ENCODE data around the gene PRSS1. TPM values are rescaled to one million over a fixed set of nuclear protein-coding genes. Genes with fewer than 3 reads are reported as not detected.

The PRSS1 gene
- total RNA-seq, 4 donors from 2014 or later: 1.0 TPM; not detected in 3

DNA sequence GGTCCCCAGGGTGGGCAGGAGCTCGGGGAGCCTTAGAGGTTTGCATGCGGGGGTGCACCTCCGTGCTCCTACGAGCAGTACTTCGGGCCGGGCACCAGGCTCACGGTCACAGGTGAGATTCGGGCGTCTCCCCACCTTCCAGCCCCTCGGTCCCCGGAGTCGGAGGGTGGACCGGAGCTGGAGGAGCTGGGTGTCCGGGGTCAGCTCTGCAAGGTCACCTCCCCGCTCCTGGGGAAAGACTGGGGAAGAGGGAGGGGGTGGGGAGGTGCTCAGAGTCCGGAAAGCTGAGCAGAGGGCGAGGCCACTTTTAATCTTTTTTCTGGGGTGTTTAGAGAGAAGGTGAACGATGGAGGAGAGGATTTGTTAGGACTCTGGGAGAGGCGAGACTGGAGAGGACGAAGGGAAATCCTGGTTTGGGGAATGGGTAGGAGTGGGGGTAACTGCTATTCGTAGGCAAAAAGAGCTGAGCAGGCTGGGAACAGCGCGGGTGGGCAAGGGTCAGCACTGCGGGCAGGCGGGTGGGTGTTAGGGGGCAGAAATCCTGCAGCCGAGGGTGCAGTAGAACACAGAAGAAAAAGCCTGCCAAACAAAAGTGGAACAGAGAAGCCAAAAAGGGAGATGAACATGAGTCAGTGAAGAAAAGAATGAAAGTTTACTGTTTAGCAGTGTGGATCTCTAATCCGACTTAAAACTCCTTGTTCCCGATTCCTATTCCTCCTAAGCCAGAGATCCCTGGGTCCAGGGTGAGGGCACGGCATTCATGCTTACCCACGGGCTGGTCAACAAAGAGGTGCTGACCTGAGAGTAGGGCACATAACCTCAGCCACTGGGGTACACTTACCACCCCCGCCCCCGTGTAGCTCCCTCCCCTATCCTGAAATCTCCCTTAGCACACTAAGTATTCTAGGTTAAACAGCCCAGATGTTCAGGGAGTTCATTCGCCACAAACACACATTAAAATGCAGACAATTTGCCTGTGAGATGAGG, 48.4 kb downstream of the PRSS1 start:
- DNase-seq: no peak
- peak overlapping the region; percentile 18 to 31 for H3K4me3 ChIP-seq
- peaks cover 0 to 10% of the 10 kb centered on the region in 2 donors for H3K27me3 ChIP-seq
- H3K9me3 ChIP-seq: no peaks in the 10 kb centered on the region
- peak overlapping the region in 1 of 2 donors; percentile 11 for H3K27ac ChIP-seq
- TF ChIP-seq, protein P1, sequence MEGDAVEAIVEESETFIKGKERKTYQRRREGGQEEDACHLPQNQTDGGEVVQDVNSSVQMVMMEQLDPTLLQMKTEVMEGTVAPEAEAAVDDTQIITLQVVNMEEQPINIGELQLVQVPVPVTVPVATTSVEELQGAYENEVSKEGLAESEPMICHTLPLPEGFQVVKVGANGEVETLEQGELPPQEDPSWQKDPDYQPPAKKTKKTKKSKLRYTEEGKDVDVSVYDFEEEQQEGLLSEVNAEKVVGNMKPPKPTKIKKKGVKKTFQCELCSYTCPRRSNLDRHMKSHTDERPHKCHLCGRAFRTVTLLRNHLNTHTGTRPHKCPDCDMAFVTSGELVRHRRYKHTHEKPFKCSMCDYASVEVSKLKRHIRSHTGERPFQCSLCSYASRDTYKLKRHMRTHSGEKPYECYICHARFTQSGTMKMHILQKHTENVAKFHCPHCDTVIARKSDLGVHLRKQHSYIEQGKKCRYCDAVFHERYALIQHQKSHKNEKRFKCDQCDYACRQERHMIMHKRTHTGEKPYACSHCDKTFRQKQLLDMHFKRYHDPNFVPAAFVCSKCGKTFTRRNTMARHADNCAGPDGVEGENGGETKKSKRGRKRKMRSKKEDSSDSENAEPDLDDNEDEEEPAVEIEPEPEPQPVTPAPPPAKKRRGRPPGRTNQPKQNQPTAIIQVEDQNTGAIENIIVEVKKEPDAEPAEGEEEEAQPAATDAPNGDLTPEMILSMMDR (IDR thresholded peaks at IDR 0.05): no peak
- TF ChIP-seq POLR2A (IDR thresholded peaks at IDR 0.05): no peak
- no peaks in the 10 kb centered on the region for H3K36me3 ChIP-seq
- intact Hi-C loops (cut with DNase I; ENCODE audit: low total_unique reads): no loop called here
- H3K4me1 ChIP-seq: peaks cover 0 to 15% of the 10 kb centered on the region in 2 donors

DNA sequence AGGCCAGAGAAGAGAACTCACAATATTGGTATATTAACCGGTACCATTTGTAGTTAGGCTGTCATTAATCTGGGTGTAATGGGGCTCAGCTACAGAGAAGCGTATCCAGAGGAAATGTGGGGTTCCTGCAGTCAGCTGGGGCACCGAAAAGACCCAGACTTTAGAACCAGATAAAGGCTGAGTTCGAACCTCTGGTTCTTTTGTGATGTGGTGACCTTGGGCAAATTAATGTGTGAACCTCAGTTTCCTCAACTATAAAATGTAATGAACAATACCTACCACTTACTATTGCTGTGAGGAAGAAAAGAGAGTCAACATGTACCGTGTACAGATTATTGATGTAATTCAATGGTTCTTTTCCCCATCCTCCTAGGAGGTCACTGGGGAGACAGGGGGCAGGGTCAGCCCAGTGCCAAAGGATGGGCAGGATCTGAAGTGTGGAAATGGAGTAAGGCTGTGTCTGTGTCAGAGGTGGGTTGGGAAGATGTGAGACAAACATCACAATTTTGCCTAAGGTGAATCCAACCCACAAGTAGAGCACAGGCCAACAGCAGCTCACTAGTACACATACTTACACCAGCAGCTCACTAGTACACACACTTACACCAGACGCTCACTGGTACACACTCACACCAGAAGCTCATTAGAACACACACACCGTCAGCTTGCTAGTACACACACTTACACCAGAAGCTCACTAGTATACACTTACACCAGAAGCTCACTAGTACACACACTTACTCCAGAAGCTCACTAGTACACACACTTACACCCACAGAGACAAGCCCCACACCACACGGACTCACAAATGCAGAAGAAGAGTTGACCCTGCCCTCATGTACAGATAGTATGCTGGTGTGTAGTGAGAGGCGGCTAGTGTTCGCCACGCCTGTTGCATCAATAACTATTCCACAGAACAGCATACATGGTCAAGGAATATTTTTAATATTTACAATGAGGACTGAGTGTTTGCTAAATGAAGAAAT, 49.5 kb downstream of the PRSS1 start:
- DNase-seq: no peak
- Histone ChIP-seq H3K9me3 (no peaks in the 10 kb centered on the region), H3K4me3 (no peak overlapping the region), H3K27me3 (peaks cover 0 to 10% of the 10 kb centered on the region in 2 donors), H3K27ac (no peak overlapping the region), H3K36me3 (no peaks in the 10 kb centered on the region), H3K4me1 (peaks cover 0 to 15% of the 10 kb centered on the region in 2 donors)
- intact Hi-C loops (cut with DNase I; ENCODE audit: low total_unique reads): no loop called here
- TF ChIP-seq POLR2A (IDR thresholded peaks at IDR 0.05): no peak
- TF ChIP-seq, protein P1 (IDR thresholded peaks at IDR 0.05): no peak

DNA sequence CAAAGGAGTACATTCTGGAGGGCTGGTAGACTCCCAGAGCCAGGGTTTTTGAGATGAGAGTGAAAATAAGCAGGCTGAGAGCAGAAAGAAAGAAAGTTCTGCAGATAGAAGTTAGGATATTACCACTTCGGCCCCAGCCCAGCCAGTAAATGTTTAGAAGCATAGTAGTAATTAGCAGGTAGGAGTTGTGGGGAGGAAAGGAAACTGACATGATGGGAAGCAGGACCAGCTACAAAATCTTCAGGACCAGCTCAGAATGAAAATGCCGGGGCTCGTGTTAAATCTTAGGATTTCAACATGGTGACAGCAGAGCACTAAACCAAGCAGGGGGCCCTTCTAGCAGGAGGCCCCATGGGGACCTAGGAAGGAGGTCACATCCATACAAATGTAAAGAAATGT, 50.2 kb downstream of the PRSS1 start:
- no peak overlapping the region for H3K27ac ChIP-seq
- intact Hi-C loops (cut with DNase I; ENCODE audit: low total_unique reads): no loop called here
- H3K36me3 ChIP-seq: no peaks in the 10 kb centered on the region
- H3K4me1 ChIP-seq: peaks cover 0 to 15% of the 10 kb centered on the region in 2 donors
- H3K9me3 ChIP-seq: no peaks in the 10 kb centered on the region
- peaks cover 0 to 10% of the 10 kb centered on the region in 2 donors for H3K27me3 ChIP-seq
- no peak overlapping the region for H3K4me3 ChIP-seq
- TF ChIP-seq POLR2A (IDR thresholded peaks at IDR 0.05): no peak
- TF ChIP-seq, protein P1 (IDR thresholded peaks at IDR 0.05): no peak
- DNase-seq: no peak

DNA sequence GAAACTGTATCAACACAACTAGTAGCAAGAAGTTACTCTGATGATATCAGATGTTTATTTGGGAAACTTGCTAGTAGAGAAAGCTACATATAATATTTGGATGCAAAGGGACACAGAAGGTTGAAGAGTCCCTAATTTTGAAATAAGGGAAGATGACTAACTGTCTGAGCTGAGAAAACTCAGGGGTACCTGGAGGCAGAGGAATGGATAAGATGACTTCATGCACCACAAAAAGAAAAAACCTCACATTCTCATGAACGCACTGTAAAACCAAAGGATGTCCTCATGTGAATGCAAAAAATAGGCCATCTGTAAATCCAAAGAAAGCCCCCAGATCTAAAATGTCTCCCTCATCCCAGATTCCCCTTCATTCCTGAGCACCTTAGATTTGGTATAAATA, 50.8 kb downstream of the PRSS1 start:
- no peaks in the 10 kb centered on the region for H3K9me3 ChIP-seq
- intact Hi-C loops (cut with DNase I; ENCODE audit: low total_unique reads): no loop called here
- H3K27ac ChIP-seq: no peak overlapping the region
- no peak overlapping the region for H3K4me3 ChIP-seq
- peaks cover 0 to 15% of the 10 kb centered on the region in 2 donors for H3K4me1 ChIP-seq
- H3K36me3 ChIP-seq: no peaks in the 10 kb centered on the region
- DNase-seq: no peak
- peaks cover 0 to 10% of the 10 kb centered on the region in 2 donors for H3K27me3 ChIP-seq
- no peak for TF ChIP-seq POLR2A (IDR thresholded peaks at IDR 0.05)
- TF ChIP-seq, protein P1 (IDR thresholded peaks at IDR 0.05): no peak

Measured in uterus (tissue), 4 donors.